Ascending aorta (tissue), 2 donors: Measurements from ENCODE around the gene TSPAN18. TPM values are rescaled to one million over a fixed set of nuclear protein-coding genes. Genes with fewer than 3 reads are reported as not detected.

Source experiments
- DNase-seq, 2 donors: peaks; one replicate each; pipeline ENCODE4 v3.0.0-alpha.2; 2019; ENCODE audit warnings: low spot score in 2 of 2
- H3K27ac ChIP-seq, 2 donors: fragments of 200-600 bp; sonication (generic); one replicate each; pipeline ENCODE4 v1.5.1; 2016 to 2017; ENCODE audit warnings: mild to moderate bottlenecking in 1 of 2
- H3K27me3 ChIP-seq: fragments of 200-600 bp; sonication (generic); one replicate; pipeline ENCODE4 v1.5.1; 2017
- H3K36me3 ChIP-seq, 2 donors: fragments of 200-600 bp; sonication (generic); one replicate each; pipeline ENCODE4 v1.5.1; 2016
- H3K4me1 ChIP-seq, 2 donors: fragments of 200-600 bp; sonication (generic); one replicate each; pipeline ENCODE4 v1.5.1; 2016 to 2017; ENCODE audit warnings: mild to moderate bottlenecking in 1 of 2
- H3K4me3 ChIP-seq, 2 donors: fragments of 200-600 bp; sonication (generic); one replicate each; pipeline ENCODE4 v1.5.1; 2016 to 2017; ENCODE audit warnings: mild to moderate bottlenecking in 1 of 2
- H3K9me3 ChIP-seq, 2 donors: fragments of 200-600 bp; sonication (generic); one replicate each; pipeline ENCODE4 v1.5.1; 2016
- CTCF ChIP-seq, 3 experiments: fragments of 200-600 bp in 2 of 3; fragments of 450-650 bp in 1 of 3; sonication (generic) in 2 of 3; IDR thresholded peaks; one replicate each; pipeline ENCODE4 v1.5.1; 2016 to 2019; ENCODE audit warnings: antibody characterized with exemption in 3 of 3, mild to moderate bottlenecking in 1 of 3, moderate library complexity in 1 of 3
- intact Hi-C: fragments of 100-400 bp; cut with DNase I; formaldehyde crosslinking; loops from one replicate; pipeline ENCODE4 v1.15.1; 2023
- total RNA-seq: library from RNA; depleted of rRNA; stranded (reverse); fragments of >200 nt; gene quantifications from one replicate; pipeline ENCODE4 v1.1.0, GENCODE V29; 2016

Gene TSPAN18
- total RNA-seq, 1 donor from 2014 or later, result 21.3 TPM

- intact Hi-C loops, result no loop called here
- Histone ChIP-seq H3K27ac (no peak overlapping the region), H3K4me1 (no peaks in the 10 kb centered on the region), H3K27me3 (no peaks in the 10 kb centered on the region), H3K9me3 (no peaks in the 10 kb centered on the region), H3K4me3 (no peak overlapping the region), H3K36me3 (no peaks in the 10 kb centered on the region)
- TF ChIP-seq CTCF (IDR thresholded peaks at IDR 0.05), result no peak
- DNase-seq, result no peak
Observed at GRCh38 chr11:44837661-44838060, 110.9 kb downstream of the TSPAN18 start.

GRCh38 chr11:44839458-44840084 lies 112.8 kb downstream of the TSPAN18 start:
- no peaks in the 10 kb centered on the region for H3K4me1 ChIP-seq
- H3K4me3 ChIP-seq, result no peak overlapping the region
- H3K27me3 ChIP-seq, result no peaks in the 10 kb centered on the region
- no peaks in the 10 kb centered on the region for H3K36me3 ChIP-seq
- intact Hi-C loops, result no loop called here
- H3K27ac ChIP-seq, result no peak overlapping the region
- no peaks in the 10 kb centered on the region for H3K9me3 ChIP-seq
- DNase-seq, result no peak
- TF ChIP-seq CTCF (IDR thresholded peaks at IDR 0.05), result no peak

GRCh38 chr11:44840085-44840478 lies 113.3 kb downstream of the TSPAN18 start:
- DNase-seq, result no peak
- intact Hi-C loops, result no loop called here

GRCh38 chr11:44840521-44841251 lies 113.9 kb downstream of the TSPAN18 start:
- H3K4me3 ChIP-seq, result no peak overlapping the region
- intact Hi-C loops, result no loop called here
- no peak for TF ChIP-seq CTCF (IDR thresholded peaks at IDR 0.05)
- H3K36me3 ChIP-seq, result no peaks in the 10 kb centered on the region
- no peak overlapping the region for H3K27ac ChIP-seq
- H3K27me3 ChIP-seq, result no peaks in the 10 kb centered on the region
- no peaks in the 10 kb centered on the region for H3K4me1 ChIP-seq
- no peak for DNase-seq
- no peaks in the 10 kb centered on the region for H3K9me3 ChIP-seq

More at GRCh38 chr11:44840085-44840478, 113.3 kb downstream of the TSPAN18 start:
- Histone ChIP-seq H3K27ac (no peak overlapping the region), H3K4me3 (no peak overlapping the region), H3K36me3 (no peaks in the 10 kb centered on the region), H3K4me1 (no peaks in the 10 kb centered on the region), H3K9me3 (no peaks in the 10 kb centered on the region), H3K27me3 (no peaks in the 10 kb centered on the region)
- no peak for TF ChIP-seq CTCF (IDR thresholded peaks at IDR 0.05)

- Histone ChIP-seq H3K36me3 (no peaks in the 10 kb centered on the region), H3K9me3 (no peaks in the 10 kb centered on the region), H3K27ac (peak overlapping the region in 1 of 2 donors; percentile 21), H3K27me3 (no peaks in the 10 kb centered on the region), H3K4me1 (no peaks in the 10 kb centered on the region), H3K4me3 (no peak overlapping the region)
- TF ChIP-seq CTCF (IDR thresholded peaks at IDR 0.05), result no peak
- intact Hi-C loops, result no loop called here
- no peak for DNase-seq
Observed at GRCh38 chr11:44842220-44842619, 115.5 kb downstream of the TSPAN18 start.
